ENCODE data around the gene RYR3. TPM values are rescaled to one million over a fixed set of nuclear protein-coding genes. Genes with fewer than 3 reads are reported as not detected.

RYR3 gene
- total RNA-seq, 1 donor from 2014 or later, result 0.07 TPM

- H3K36me3 Mint-ChIP-seq (ENCODE audit: low read depth), result no peaks in the 10 kb centered on the region
- H3K27me3 Mint-ChIP-seq (ENCODE audit: low read depth), result peaks cover 13% of the 10 kb centered on the region
- H3K4me1 Mint-ChIP-seq (ENCODE audit: low read depth), result no peaks in the 10 kb centered on the region
- no peak for TF ChIP-seq CTCF (IDR thresholded peaks at IDR 0.05)
- no peak overlapping the region for H3K27ac Mint-ChIP-seq (ENCODE audit: unreplicated experiment)
- no peak overlapping the region for H3K4me3 Mint-ChIP-seq (ENCODE audit: unreplicated experiment)
- DNase-seq (ENCODE audit: low spot score), result no peak
- no peaks in the 10 kb centered on the region for H3K9me3 Mint-ChIP-seq (ENCODE audit: low read depth)
Observed at GRCh38 chr15:33454346-33454745, 143.6 kb downstream of the RYR3 start.

- Mint-ChIP-seq H3K36me3 (ENCODE audit: low read depth) (no peaks in the 10 kb centered on the region), H3K9me3 (ENCODE audit: low read depth) (no peaks in the 10 kb centered on the region), H3K27me3 (ENCODE audit: low read depth) (peaks cover 13% of the 10 kb centered on the region), H3K4me3 (ENCODE audit: unreplicated experiment) (no peak overlapping the region), H3K4me1 (ENCODE audit: low read depth) (no peaks in the 10 kb centered on the region), H3K27ac (ENCODE audit: unreplicated experiment) (no peak overlapping the region)
- no peak for DNase-seq (ENCODE audit: low spot score)
- no peak for TF ChIP-seq CTCF (IDR thresholded peaks at IDR 0.05)
Observed at GRCh38 chr15:33454996-33455395, 144.2 kb downstream of the RYR3 start.

GRCh38 chr15:33458421-33458820, 147.7 kb downstream of the RYR3 start:
- Mint-ChIP-seq H3K27ac (ENCODE audit: unreplicated experiment) (no peak overlapping the region), H3K4me3 (ENCODE audit: unreplicated experiment) (no peak overlapping the region), H3K36me3 (ENCODE audit: low read depth) (no peaks in the 10 kb centered on the region), H3K27me3 (ENCODE audit: low read depth) (peaks cover 13% of the 10 kb centered on the region), H3K9me3 (ENCODE audit: low read depth) (no peaks in the 10 kb centered on the region), H3K4me1 (ENCODE audit: low read depth) (no peaks in the 10 kb centered on the region)
- DNase-seq (ENCODE audit: low spot score), result no peak
- TF ChIP-seq CTCF (IDR thresholded peaks at IDR 0.05), result no peak

GRCh38 chr15:33460166-33460805, 149.5 kb downstream of the RYR3 start:
- Mint-ChIP-seq H3K27me3 (ENCODE audit: low read depth) (peaks cover 10% of the 10 kb centered on the region), H3K27ac (ENCODE audit: unreplicated experiment) (no peak overlapping the region), H3K4me1 (ENCODE audit: low read depth) (no peaks in the 10 kb centered on the region), H3K4me3 (ENCODE audit: unreplicated experiment) (no peak overlapping the region), H3K9me3 (ENCODE audit: low read depth) (no peaks in the 10 kb centered on the region), H3K36me3 (ENCODE audit: low read depth) (no peaks in the 10 kb centered on the region)
- no peak for TF ChIP-seq CTCF (IDR thresholded peaks at IDR 0.05)
- no peak for DNase-seq (ENCODE audit: low spot score)

- no peak overlapping the region for H3K4me3 Mint-ChIP-seq (ENCODE audit: unreplicated experiment)
- H3K36me3 Mint-ChIP-seq (ENCODE audit: low read depth), result no peaks in the 10 kb centered on the region
- peaks cover 9% of the 10 kb centered on the region for H3K27me3 Mint-ChIP-seq (ENCODE audit: low read depth)
- no peak for DNase-seq (ENCODE audit: low spot score)
- no peaks in the 10 kb centered on the region for H3K9me3 Mint-ChIP-seq (ENCODE audit: low read depth)
- H3K27ac Mint-ChIP-seq (ENCODE audit: unreplicated experiment), result no peak overlapping the region
- H3K4me1 Mint-ChIP-seq (ENCODE audit: low read depth), result no peaks in the 10 kb centered on the region
- no peak for TF ChIP-seq CTCF (IDR thresholded peaks at IDR 0.05)
Observed at GRCh38 chr15:33461671-33462070, 150.9 kb downstream of the RYR3 start.

Data from chondrocyte (in vitro differentiated cells).